Karpas-422 (cell line): ENCODE results near the gene ZNF787. TPM values are rescaled to one million over a fixed set of nuclear protein-coding genes. Genes with fewer than 3 reads are reported as not detected.

ENCODE experiments used
- DNase-seq: peaks from one replicate; pipeline ENCODE4 v3.0.0-alpha.2; 2015
- H2AFZ ChIP-seq: fragments of 200-600 bp; sonication (generic); 2 replicates; pipeline ENCODE4 v1.6.1; 2014; ENCODE audit warnings: antibody characterized with exemption, low read length, mixed read lengths
- H3K27ac ChIP-seq: fragments of 200-600 bp; sonication (generic); 2 replicates; pipeline ENCODE4 v1.5.1; 2014; ENCODE audit warnings: mild to moderate bottlenecking, low read length, moderate library complexity
- H3K27me3 ChIP-seq: fragments of 200-600 bp; sonication (generic); 2 replicates; pipeline ENCODE4 v1.6.1; 2014; ENCODE audit warnings: low read length, mixed read lengths
- H3K36me3 ChIP-seq: fragments of 200-600 bp; sonication (generic); 2 replicates; pipeline ENCODE4 v1.6.1; 2014; ENCODE audit warnings: low read length, mixed read lengths; ENCODE audit not compliant: insufficient read depth
- H3K4me1 ChIP-seq: fragments of 200-600 bp; sonication (generic); 2 replicates; pipeline ENCODE4 v1.6.1; 2014; ENCODE audit warnings: mild to moderate bottlenecking, low read length, mixed read lengths
- H3K4me2 ChIP-seq: fragments of 200-600 bp; sonication (generic); 2 replicates; pipeline ENCODE4 v1.6.1; 2014; ENCODE audit warnings: low read length, low read depth, mild to moderate bottlenecking; ENCODE audit not compliant: poor library complexity, severe bottlenecking
- H3K4me3 ChIP-seq: fragments of 200-600 bp; sonication (generic); 2 replicates; pipeline ENCODE4 v1.5.1; 2014; ENCODE audit warnings: mild to moderate bottlenecking, antibody characterized with exemption, low read length, mixed read lengths
- H3K79me2 ChIP-seq: fragments of 200-600 bp; sonication (generic); 2 replicates; pipeline ENCODE4 v1.6.1; 2014; ENCODE audit warnings: mild to moderate bottlenecking, low read length, mixed read lengths
- H3K9ac ChIP-seq: fragments of 200-600 bp; sonication (generic); 2 replicates; pipeline ENCODE4 v1.6.0; 2014; ENCODE audit warnings: low read length
- H3K9me2 ChIP-seq: fragments of 200-600 bp; sonication (generic), shearing (Covaris generic); replicated peaks from 2 replicates; pipeline ENCODE4 v1.6.0; 2014; ENCODE audit warnings: mild to moderate bottlenecking, low read length, moderate library complexity; ENCODE audit not compliant: insufficient read depth
- H3K9me3 ChIP-seq: fragments of 300-700, 200-600 bp; sonication (generic); 2 replicates; pipeline ENCODE4 v1.6.1; 2014; ENCODE audit warnings: low read length, mixed read lengths
- H4K20me1 ChIP-seq: fragments of 200-600 bp; sonication (generic); 2 replicates; pipeline ENCODE4 v1.6.1; 2014; ENCODE audit warnings: mild to moderate bottlenecking, antibody characterized with exemption, low read length, low read depth; ENCODE audit not compliant: insufficient read depth
- total RNA-seq: library from RNA; depleted of rRNA; stranded (reverse); fragments of >200 nt; shearing (Covaris generic); gene quantifications from 2 replicates; pipeline ENCODE4 v1.2.3, GENCODE V29; 2014; ENCODE audit warnings: low replicate concordance; rRNA removed

The ZNF787 gene
- total RNA-seq, result 26.2 and 103 TPM in 2 replicates

- peaks cover 35% of the 10 kb centered on the region for H4K20me1 ChIP-seq
- H3K9me2 ChIP-seq, result no peaks in the 10 kb centered on the region
- peak within 1 kb of the TSS; percentile 91 for H2AFZ ChIP-seq
- H3K4me1 ChIP-seq, result peaks cover 18% of the 10 kb centered on the region
- no peaks in the 10 kb centered on the region for H3K9me3 ChIP-seq
- peaks cover 41% of the 10 kb centered on the region for H3K79me2 ChIP-seq
- H3K4me2 ChIP-seq, result peak within 1 kb of the TSS; percentile 83
- no peaks in the 10 kb centered on the region for H3K36me3 ChIP-seq
- peak; percentile 100 for DNase-seq
- no peaks in the 10 kb centered on the region for H3K27me3 ChIP-seq
- H3K27ac ChIP-seq, result peak within 1 kb of the TSS; percentile 85
- peak within 1 kb of the TSS; percentile 89 for H3K9ac ChIP-seq
- peak within 1 kb of the TSS; percentile 73 for H3K4me3 ChIP-seq
Observed at GRCh38 chr19:56121180-56122167, at the start of gene ZNF787. Gene ZNF787, minus strand, starts transcription at chr19:56121295. Its CDS starts 18,078 bp downstream, at chr19:56103217.

- no peak overlapping the region for H3K4me2 ChIP-seq
Observed at GRCh38 chr19:56170261-56170660, 49.2 kb upstream of the ZNF787 start.

GRCh38 chr19:56167064-56167578, 46.0 kb upstream of the ZNF787 start:
- Histone ChIP-seq H3K36me3 (no peaks in the 10 kb centered on the region), H2AFZ (no peak overlapping the region), H3K4me3 (no peak overlapping the region), H3K4me2 (no peak overlapping the region), H3K4me1 (no peaks in the 10 kb centered on the region), H4K20me1 (no peaks in the 10 kb centered on the region; the same call in 1 of the 2 replicates), H3K79me2 (no peaks in the 10 kb centered on the region), H3K27me3 (no peaks in the 10 kb centered on the region), H3K27ac (no peak overlapping the region), H3K9me3 (no peaks in the 10 kb centered on the region), H3K9me2 (no peaks in the 10 kb centered on the region), H3K9ac (no peak overlapping the region)
- no peak for DNase-seq

More at GRCh38 chr19:56170261-56170660, 49.2 kb upstream of the ZNF787 start:
- Histone ChIP-seq H3K4me1 (no peaks in the 10 kb centered on the region), H2AFZ (no peak overlapping the region), H4K20me1 (no peaks in the 10 kb centered on the region; the same call in 1 of the 2 replicates), H3K27me3 (no peaks in the 10 kb centered on the region), H3K9me2 (no peaks in the 10 kb centered on the region), H3K27ac (no peak overlapping the region), H3K9ac (no peak overlapping the region), H3K9me3 (no peaks in the 10 kb centered on the region), H3K79me2 (no peaks in the 10 kb centered on the region), H3K4me3 (no peak overlapping the region), H3K36me3 (no peaks in the 10 kb centered on the region)
- DNase-seq, result no peak

- no peaks in the 10 kb centered on the region for H3K79me2 ChIP-seq
- DNase-seq, result no peak
- no peak overlapping the region for H3K9ac ChIP-seq
Observed at GRCh38 chr19:56163097-56163496, 42.0 kb upstream of the ZNF787 start.

GRCh38 chr19:56162258-56162657, 41.2 kb upstream of the ZNF787 start:
- H3K4me1 ChIP-seq, result no peaks in the 10 kb centered on the region
- H4K20me1 ChIP-seq, result no peaks in the 10 kb centered on the region; the same call in 1 of the 2 replicates
- no peaks in the 10 kb centered on the region for H3K36me3 ChIP-seq
- no peak overlapping the region for H3K9ac ChIP-seq
- no peaks in the 10 kb centered on the region for H3K9me2 ChIP-seq
- no peaks in the 10 kb centered on the region for H3K9me3 ChIP-seq
- no peak overlapping the region for H2AFZ ChIP-seq
- no peak overlapping the region for H3K4me2 ChIP-seq
- no peak overlapping the region for H3K27ac ChIP-seq
- H3K79me2 ChIP-seq, result no peaks in the 10 kb centered on the region
- no peak for DNase-seq
- no peak overlapping the region for H3K4me3 ChIP-seq
- H3K27me3 ChIP-seq, result no peaks in the 10 kb centered on the region

More at GRCh38 chr19:56163097-56163496, 42.0 kb upstream of the ZNF787 start:
- Histone ChIP-seq H3K27ac (no peak overlapping the region), H2AFZ (no peak overlapping the region), H3K27me3 (no peaks in the 10 kb centered on the region), H3K9me2 (no peaks in the 10 kb centered on the region), H4K20me1 (no peaks in the 10 kb centered on the region; the same call in 1 of the 2 replicates), H3K36me3 (no peaks in the 10 kb centered on the region), H3K4me2 (no peak overlapping the region), H3K4me1 (no peaks in the 10 kb centered on the region), H3K9me3 (no peaks in the 10 kb centered on the region), H3K4me3 (no peak overlapping the region)

GRCh38 chr19:56161534-56161933, 40.4 kb upstream of the ZNF787 start:
- Histone ChIP-seq H3K27ac (no peak overlapping the region), H3K4me2 (no peak overlapping the region), H3K9me2 (no peaks in the 10 kb centered on the region), H3K9ac (no peak overlapping the region), H2AFZ (no peak overlapping the region), H3K4me3 (no peak overlapping the region), H3K79me2 (no peaks in the 10 kb centered on the region), H3K36me3 (no peaks in the 10 kb centered on the region), H3K27me3 (no peaks in the 10 kb centered on the region), H3K4me1 (no peaks in the 10 kb centered on the region), H3K9me3 (no peaks in the 10 kb centered on the region), H4K20me1 (no peaks in the 10 kb centered on the region; the same call in 1 of the 2 replicates)
- no peak for DNase-seq

- H3K4me2 ChIP-seq, result no peak overlapping the region
- H3K4me1 ChIP-seq, result no peaks in the 10 kb centered on the region
- H2AFZ ChIP-seq, result no peak overlapping the region
- H3K27me3 ChIP-seq, result no peaks in the 10 kb centered on the region
- H3K79me2 ChIP-seq, result 0 out of 2 replicates have a peak, but pooled peaks cover 1% of the 10 kb centered on the region
- H3K9ac ChIP-seq, result no peak overlapping the region
- DNase-seq, result no peak
- no peak overlapping the region for H3K4me3 ChIP-seq
- no peaks in the 10 kb centered on the region for H3K9me3 ChIP-seq
- no peaks in the 10 kb centered on the region for H3K36me3 ChIP-seq
- H4K20me1 ChIP-seq, result peaks cover 8% of the 10 kb centered on the region; the same call in 1 of the 2 replicates
- no peak overlapping the region for H3K27ac ChIP-seq
- no peaks in the 10 kb centered on the region for H3K9me2 ChIP-seq
Observed at GRCh38 chr19:56159622-56160271, 38.7 kb upstream of the ZNF787 start.
